ENCODE measurements around the gene CYB561D1.

Gene CYB561D1

GRCh38 chr1:109487261-109487660, 6.6 kb upstream of the CYB561D1 start:
- TF ChIP-seq ZFP3 (CRISPR knock-in tag; IDR thresholded peaks at IDR 0.05) (no peak), ZNF8 (CRISPR knock-in tag; IDR thresholded peaks at IDR 0.05) (no peak), POU6F1 (CRISPR knock-in tag; IDR thresholded peaks at IDR 0.05; ENCODE audit: borderline replicate concordance, low read depth) (no peak), RARB (CRISPR knock-in tag; IDR thresholded peaks at IDR 0.05) (no peak), ESRRG (CRISPR knock-in tag; IDR thresholded peaks at IDR 0.05) (no peak), PPARA (CRISPR knock-in tag; IDR thresholded peaks at IDR 0.05; ENCODE audit: borderline replicate concordance) (no peak), TOX (CRISPR knock-in tag; IDR thresholded peaks at IDR 0.05; ENCODE audit: borderline replicate concordance) (no peak), BACH2 (CRISPR knock-in tag; IDR thresholded peaks at IDR 0.05; ENCODE audit: borderline replicate concordance) (no peak), ISL1 (CRISPR knock-in tag; IDR thresholded peaks at IDR 0.05) (no peak), ZNF70 (CRISPR knock-in tag; IDR thresholded peaks at IDR 0.05) (no peak), CSRNP3 (CRISPR knock-in tag; IDR thresholded peaks at IDR 0.05) (no peak), GLIS3 (CRISPR knock-in tag; IDR thresholded peaks at IDR 0.05) (no peak), ZNF565 (CRISPR knock-in tag; conservative IDR thresholded peaks at IDR 0.05; ENCODE audit: low read depth) (no peak)
- TF ChIP-seq, protein P1, sequence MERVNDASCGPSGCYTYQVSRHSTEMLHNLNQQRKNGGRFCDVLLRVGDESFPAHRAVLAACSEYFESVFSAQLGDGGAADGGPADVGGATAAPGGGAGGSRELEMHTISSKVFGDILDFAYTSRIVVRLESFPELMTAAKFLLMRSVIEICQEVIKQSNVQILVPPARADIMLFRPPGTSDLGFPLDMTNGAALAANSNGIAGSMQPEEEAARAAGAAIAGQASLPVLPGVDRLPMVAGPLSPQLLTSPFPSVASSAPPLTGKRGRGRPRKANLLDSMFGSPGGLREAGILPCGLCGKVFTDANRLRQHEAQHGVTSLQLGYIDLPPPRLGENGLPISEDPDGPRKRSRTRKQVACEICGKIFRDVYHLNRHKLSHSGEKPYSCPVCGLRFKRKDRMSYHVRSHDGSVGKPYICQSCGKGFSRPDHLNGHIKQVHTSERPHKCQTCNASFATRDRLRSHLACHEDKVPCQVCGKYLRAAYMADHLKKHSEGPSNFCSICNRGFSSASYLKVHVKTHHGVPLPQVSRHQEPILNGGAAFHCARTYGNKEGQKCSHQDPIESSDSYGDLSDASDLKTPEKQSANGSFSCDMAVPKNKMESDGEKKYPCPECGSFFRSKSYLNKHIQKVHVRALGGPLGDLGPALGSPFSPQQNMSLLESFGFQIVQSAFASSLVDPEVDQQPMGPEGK (CRISPR knock-in tag; IDR thresholded peaks at IDR 0.05; ENCODE audit: borderline replicate concordance), result no peak
- ATAC-seq, result no peak

- TF ChIP-seq ISL1 (CRISPR knock-in tag; IDR thresholded peaks at IDR 0.05) (no peak), ZFP30 (CRISPR knock-in tag; IDR thresholded peaks at IDR 0.05) (no peak), RARB (CRISPR knock-in tag; IDR thresholded peaks at IDR 0.05) (no peak), ZC3H10 (CRISPR knock-in tag; IDR thresholded peaks at IDR 0.05) (no peak), ESRRG (CRISPR knock-in tag; IDR thresholded peaks at IDR 0.05) (no peak), CSRNP3 (CRISPR knock-in tag; IDR thresholded peaks at IDR 0.05) (no peak)
- TF ChIP-seq, protein P2, sequence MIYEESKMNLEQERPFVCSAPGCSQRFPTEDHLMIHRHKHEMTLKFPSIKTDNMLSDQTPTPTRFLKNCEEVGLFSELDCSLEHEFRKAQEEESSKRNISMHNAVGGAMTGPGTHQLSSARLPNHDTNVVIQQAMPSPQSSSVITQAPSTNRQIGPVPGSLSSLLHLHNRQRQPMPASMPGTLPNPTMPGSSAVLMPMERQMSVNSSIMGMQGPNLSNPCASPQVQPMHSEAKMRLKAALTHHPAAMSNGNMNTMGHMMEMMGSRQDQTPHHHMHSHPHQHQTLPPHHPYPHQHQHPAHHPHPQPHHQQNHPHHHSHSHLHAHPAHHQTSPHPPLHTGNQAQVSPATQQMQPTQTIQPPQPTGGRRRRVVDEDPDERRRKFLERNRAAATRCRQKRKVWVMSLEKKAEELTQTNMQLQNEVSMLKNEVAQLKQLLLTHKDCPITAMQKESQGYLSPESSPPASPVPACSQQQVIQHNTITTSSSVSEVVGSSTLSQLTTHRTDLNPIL (CRISPR knock-in tag; IDR thresholded peaks at IDR 0.05; ENCODE audit: low read depth), result no peak
- ATAC-seq, result no peak
Observed at GRCh38 chr1:109488201-109488600, 5.7 kb upstream of the CYB561D1 start.

DNA sequence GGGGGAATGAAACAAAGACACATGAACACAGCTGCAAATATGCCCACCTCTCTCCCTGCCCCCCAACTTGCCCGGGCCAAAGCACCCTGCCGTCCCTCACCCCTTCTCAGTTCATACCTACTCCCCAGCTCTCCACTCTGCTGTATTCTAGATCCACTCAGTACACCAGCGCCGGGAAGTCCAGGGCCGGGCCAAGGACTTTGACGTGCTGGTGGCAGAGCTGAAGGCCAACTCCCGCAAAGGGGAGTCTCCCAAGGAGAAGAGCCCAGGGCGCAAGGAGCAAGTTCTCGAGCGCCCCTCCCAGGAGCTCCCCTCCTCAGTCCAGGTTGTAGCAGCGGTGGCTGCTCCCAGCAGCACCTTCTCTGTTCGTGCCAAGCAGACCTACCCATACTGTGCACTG, 5.2 kb upstream of the CYB561D1 start:
- no peak for TF ChIP-seq GLIS3 (CRISPR knock-in tag; IDR thresholded peaks at IDR 0.05)
- no peak for TF ChIP-seq ZC3H10 (CRISPR knock-in tag; IDR thresholded peaks at IDR 0.05)
- TF ChIP-seq ESRRG (CRISPR knock-in tag; IDR thresholded peaks at IDR 0.05), result no peak
- TF ChIP-seq CSDC2 (CRISPR knock-in tag; IDR thresholded peaks at IDR 0.05), result no peak
- no peak for TF ChIP-seq ZFP30 (CRISPR knock-in tag; IDR thresholded peaks at IDR 0.05)
- no peak for TF ChIP-seq CSRNP3 (CRISPR knock-in tag; IDR thresholded peaks at IDR 0.05)
- no peak for TF ChIP-seq ISL1 (CRISPR knock-in tag; IDR thresholded peaks at IDR 0.05)
- TF ChIP-seq, protein P1 (CRISPR knock-in tag; IDR thresholded peaks at IDR 0.05; ENCODE audit: borderline replicate concordance), result no peak
- no peak for ATAC-seq

Data from SK-N-SH treated with all-trans-retinoic acid at 6 μM for 48 hours (cell line).